ENCODE results near the gene AGAP1.
"Not testable (repeated sequence)": the region's sequence is repeated elsewhere in the genome, so short reads cannot be mapped to it uniquely, and the experiment has no call there.

AGAP1 gene

DNA sequence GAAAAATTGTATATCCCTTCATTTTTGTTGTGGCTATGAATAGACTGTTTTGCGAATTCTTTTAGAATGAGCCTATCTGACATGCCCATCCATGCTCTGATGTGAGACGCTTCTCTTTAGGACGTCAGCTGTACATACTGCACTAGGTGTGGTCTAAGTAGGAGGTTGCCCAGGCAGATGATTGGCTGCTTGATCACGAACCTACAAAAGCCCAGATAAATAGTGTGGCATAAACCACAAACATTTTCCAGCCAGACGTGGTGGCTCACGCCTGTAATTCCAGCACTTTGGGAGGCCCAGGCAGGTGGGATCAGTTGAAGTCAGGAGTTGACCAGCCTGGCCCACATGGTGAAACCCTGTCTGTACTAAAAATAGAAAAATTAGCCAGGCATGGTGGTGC, 251.8 kb downstream of the AGAP1 start:
- no peak for DNase-seq

GRCh38 chr2:235746257-235746934, 252.6 kb downstream of the AGAP1 start:
- DNase-seq: peak; percentile 49 to 72 (median 64)

DNA sequence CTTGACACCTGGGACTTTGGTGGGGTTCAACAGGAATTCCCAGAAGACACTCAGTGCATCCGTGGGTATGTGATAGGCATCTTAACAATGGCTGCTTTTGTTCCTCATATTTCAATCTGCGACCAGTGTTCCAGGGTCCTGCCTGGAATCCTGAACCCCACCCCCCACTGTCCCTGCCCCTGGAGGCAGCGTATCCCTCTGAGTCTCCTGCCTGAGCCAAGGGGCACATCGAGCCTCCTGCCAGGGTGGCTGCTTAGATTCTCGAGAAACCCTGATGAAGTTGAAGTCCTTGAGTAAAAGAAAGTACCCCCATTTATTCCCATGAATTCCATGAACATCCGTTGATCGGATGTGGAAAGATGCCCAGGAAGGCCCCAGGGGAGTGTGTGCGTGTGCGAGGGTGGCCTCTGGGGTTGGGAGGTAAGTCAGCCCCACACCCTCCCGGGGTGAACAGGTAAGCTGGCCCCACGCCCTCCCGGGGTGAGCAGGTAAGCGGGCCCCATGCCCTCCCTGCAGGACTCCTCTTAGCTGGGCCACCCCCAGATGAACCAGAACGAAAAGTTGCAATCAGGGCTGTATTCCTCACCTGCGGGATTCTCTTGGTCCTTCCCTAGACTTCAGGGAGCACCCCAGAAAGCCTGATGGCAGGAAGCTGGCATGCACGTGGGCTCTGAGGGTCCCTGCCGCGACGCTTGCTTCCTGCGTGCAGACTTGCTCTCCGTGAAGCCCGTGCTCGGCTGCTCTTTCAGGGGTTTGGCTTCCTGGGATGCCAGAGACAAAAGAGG, 253.3 kb downstream of the AGAP1 start:
- no peak for DNase-seq

DNA sequence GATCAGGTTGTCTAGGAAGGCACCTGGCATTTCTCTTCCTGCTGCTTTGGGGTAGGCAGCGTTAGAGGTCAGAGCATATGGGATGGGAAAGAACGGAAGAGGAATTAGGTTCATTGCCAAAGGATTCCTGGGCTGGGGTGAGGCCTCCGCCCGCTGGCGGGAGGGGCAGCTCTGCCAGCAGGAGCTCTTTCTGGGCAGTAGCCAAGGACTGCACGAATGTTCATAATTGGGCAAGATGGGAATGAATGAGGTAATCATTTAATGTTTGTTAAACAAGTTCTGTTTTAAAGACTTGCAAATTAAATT, 253.9 kb downstream of the AGAP1 start:
- no peak for DNase-seq

DNA sequence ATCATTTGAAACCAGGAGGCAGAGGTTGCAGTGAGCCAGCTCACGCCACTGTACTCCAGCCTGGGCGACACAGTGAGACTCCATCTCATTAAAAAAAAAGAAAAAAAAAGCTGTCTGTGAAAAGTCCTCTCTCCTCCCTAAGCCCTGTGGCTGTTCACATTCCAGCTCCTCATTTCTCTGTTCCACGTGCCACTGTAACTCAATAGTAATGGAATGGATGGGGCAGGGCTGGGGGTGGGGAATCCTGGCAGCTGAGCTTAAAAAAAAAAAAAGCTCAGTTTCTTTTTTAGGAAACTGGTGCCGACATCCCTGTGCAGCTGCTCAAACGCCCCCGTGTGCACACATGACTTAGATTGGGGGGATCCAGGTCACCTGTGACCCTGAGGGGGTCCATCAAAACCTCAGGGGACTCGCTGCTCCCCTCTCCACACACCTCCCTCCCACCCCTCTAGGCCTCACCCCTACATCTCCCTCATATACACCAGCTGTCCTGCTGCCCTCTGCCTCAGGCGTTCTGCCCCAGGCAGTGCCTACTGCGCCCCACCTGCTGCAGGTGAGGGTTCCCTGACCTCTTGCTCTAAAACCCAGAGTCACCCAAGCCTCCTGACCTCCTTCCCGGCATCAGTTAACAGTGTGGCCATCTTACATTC, 255.4 kb downstream of the AGAP1 start:
- no peak for DNase-seq

DNA sequence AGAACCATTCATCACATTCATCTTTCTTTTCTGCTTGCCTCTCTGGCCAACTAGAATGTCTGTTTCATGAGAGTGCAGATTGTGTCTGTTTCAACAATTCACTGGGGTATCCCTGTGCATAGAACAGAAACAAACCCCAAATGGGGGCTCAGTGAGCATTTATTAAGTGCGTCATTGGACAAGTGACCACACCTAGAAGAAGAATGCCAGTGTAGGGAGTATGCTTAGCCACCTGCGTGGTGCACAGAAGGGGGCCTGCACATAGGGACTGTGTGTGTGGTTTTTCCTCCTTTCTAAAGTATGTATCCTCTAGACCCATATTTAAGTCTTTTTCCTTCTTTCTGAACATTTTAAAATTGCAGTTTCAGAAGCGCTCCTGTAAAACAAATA, 255.9 kb downstream of the AGAP1 start:
- no peak for DNase-seq

DNA sequence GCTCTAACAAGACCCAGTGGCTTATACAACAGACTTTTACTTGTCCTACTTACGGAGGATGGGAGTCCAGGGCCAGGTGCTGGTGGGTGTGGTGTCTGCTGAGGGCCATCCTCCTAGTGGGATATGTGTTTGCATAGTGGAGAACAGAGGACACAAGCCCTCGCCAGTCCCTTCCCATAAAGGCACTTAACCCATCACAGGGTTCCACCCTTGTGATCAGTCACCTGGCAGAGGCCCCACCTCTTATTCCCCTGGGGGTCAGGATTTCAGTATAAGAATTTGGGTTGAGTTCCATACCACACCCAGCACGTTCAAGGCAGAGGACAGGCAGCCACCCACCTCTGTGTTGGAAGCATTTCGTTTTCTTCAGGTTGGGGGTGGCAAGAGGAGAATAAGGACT, 259.0 kb downstream of the AGAP1 start:
- no peak for DNase-seq

GRCh38 chr2:235754357-235755207, 260.7 kb downstream of the AGAP1 start:
- DNase-seq: no peak

DNA sequence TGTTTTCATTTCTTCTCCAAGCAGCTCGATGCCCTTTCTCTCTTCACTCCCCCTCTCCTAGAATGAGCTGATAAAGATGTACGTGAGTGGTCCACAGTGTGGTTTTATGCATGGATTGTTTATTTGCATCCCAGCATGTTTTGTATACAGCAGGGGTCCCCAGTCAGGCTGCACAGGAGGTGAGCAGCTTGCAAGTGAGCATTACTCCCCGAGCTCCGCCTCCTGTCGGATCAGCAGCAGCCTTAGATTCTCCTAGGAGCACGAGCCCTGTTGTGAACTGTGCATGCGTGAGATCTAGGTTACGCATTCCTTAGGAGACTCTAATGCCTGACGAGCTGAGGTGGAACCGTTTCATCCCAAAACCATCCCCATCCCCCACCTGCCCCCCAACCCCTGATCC, 262.6 kb downstream of the AGAP1 start:
- DNase-seq: no peak

DNA sequence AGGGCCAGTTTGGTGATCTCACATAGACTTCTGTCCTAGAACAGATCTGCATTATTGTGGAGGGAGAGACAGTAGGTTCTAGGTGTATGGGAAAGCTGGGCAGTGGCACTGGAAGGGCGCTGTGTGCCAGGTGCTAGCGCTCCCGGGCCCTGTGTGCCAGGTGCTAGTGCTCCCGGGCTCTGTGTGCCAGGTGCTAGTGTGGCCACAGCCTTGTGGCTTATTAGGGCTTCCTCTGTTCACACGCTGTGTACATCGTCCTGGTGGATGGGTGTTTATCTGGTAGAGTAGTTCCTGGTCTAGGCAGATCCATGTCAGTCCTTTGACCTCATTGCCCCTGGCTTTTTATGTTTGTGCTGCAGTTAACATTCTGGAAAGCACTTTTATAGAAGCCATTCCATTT, 263.4 kb downstream of the AGAP1 start:
- no peak for DNase-seq

DNA sequence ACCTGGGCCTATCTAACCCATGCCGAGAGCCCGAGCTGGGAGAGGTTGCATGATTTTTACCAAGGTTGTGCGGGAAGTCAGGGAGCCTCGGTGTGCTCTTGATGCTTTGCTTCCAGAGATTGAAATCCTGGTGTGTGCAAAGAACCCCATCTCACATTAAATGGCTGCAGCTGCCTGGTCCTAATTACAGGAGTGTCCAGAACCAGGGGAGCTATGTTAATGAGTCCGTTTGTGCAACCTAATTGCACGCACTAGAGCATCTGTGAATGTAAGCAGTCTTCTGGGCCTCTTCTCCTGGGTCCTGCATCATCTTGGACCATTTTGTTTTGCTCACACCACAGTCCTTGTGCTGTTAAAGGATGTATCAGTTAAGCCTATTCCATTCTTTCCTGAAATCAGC, 263.8 kb downstream of the AGAP1 start:
- no peak for DNase-seq

DNA sequence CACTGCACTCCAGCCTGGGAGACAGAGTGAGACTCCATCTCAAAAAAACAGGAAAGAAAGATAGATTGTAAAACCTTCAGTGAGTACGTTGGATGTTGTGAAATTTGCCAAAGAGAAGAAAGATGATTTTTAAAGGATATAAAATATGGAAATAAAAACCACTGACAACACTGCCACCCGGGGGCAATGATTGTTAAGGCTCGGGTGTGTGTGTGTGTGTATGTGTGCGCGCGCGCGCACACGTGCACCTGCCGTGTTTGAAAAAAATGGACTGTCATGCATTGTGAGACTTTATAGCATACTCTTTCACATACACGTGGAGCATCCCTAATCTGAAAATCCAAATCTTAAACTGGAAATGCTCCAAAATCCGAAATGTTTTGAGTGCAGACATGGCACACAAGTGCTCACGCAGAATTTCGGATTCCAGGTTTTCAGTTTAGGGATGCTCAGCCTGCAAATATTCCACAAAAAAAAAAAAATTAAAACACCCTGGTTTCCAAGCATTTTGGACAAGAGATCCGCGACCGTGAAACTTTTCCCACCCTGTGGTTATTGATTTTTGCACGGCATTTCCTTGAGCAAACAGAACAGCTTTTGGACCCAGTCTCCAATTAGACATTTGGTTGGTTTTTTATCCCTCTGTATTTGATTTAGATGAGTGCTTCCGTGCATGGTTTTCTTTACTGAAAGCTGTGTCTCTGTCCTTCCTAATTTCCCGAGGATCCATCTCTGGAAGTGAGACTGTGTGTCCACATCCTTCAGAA, 269.2 kb downstream of the AGAP1 start:
- no peak for DNase-seq

GRCh38 chr2:235763816-235764215, 270.0 kb downstream of the AGAP1 start:
- DNase-seq: no peak

GRCh38 chr2:235764478-235764877, 270.6 kb downstream of the AGAP1 start:
- DNase-seq: not testable (repeated sequence)

DNA sequence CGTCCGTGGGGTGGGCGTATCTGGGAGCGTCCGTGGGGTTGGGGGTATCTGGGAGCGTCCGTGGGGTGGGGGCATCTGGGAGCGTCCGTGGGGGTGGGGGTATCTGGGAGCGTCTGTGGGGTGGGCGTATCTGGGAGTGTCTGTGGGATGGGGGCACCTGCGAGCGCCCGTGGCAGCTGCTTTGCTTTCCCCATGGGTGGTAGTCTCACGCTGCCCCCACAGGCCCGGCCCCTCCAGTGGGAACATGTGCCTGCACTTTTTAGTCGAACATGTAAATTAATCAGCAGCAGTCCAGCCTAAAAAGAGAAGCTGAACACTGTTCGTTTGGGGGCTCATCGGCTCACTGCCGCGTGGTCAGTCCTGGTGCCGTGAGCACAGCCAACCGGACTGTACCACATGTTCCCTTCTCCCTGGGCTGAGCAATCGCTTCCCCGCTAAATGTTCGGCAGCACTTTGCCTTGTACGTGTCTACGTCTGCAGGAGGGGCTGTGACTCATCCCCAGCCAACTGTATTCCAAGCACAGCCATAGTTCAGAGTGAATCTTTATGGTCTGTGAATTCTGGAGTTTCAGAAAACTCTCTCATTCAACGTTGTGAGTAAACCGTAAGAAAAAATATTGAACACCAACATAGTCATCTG, 271.5 kb downstream of the AGAP1 start:
- no peak for DNase-seq

GRCh38 chr2:235766278-235766677, 272.4 kb downstream of the AGAP1 start:
- DNase-seq: peak; percentile 68 to 82 (median 78)

DNA sequence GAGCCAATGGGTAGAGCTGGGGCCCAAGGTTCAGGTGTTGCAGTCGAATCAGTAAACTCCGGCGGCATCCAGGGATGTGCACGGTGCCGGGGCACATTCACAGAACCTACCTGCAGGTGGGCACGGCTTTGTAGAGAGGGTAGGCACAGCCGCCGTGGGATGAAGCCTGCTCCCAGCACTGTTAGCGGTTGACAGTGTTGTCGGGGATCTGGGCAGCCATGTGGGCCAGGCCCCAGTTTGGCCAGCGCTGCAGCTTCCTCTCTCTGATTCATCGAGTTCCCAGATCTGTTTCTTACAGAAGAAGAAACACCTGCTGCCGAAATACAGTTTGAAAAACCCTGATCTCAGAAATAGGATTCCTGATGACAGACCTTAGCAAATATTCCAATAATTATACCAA, 274.8 kb downstream of the AGAP1 start:
- DNase-seq: no peak

- no peak for DNase-seq
Observed at GRCh38 chr2:235769046-235769445, 275.2 kb downstream of the AGAP1 start.

DNA sequence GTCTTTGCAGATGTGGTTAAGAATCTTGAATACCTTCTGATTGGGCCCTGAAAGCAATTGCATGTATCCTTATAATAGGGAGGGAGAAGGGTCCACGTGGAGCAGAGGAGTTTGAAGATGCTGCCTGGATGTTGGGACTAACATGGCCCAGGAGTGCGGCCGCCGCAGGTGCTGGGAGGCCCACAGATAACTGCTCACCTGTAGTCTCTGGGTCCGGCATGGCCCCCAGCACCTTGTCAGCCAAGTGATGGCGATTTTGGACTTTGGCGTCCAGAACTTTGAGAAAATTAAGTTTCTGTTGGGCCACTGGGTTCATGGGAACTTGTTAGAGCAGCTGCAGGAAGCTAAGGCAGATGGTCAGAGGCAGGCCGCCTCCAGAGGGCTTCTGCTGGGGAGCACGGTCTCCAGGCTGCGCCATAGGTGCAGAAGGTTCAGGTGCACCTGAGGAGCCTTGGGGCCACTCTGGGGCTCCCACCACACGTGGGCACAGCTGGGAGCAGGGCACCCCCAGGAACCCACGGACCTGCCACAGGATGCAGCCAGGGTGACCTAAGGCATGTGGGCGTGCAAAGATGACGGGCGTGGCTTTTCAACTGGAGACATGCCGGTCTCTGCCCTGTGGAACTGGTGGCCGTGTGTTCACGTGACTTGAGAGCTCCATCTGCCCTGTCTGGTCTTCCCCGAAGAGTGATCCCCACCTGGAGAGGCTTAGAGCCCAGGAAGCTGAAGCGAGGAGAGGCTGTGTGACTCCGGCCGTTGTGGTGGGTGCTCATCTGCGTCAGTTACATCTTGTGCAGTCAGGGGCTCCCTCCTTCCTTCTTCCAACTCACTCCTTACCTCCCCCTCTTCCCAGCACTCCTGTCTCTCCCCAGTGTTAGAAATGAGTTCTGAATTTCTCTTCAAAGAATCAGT, 277.3 kb downstream of the AGAP1 start:
- DNase-seq: no peak

GRCh38 chr2:235773188-235773928, 279.5 kb downstream of the AGAP1 start:
- no peak for DNase-seq
